ENCODE data around the gene MAMDC4. TPM values are rescaled to one million over a fixed set of nuclear protein-coding genes. Genes with fewer than 3 reads are reported as not detected.

The MAMDC4 gene
- total and polyA plus RNA-seq, 2 of the 13 experiments (the other 11 are each of a cell fraction or from before 2014, with no cell fraction given): 6.0 to 6.8 TPM

GRCh38 chr9:136886610-136887597 is 34.8 kb downstream of the MAMDC4 start (continued):
- TF ChIP-seq, protein P1, sequence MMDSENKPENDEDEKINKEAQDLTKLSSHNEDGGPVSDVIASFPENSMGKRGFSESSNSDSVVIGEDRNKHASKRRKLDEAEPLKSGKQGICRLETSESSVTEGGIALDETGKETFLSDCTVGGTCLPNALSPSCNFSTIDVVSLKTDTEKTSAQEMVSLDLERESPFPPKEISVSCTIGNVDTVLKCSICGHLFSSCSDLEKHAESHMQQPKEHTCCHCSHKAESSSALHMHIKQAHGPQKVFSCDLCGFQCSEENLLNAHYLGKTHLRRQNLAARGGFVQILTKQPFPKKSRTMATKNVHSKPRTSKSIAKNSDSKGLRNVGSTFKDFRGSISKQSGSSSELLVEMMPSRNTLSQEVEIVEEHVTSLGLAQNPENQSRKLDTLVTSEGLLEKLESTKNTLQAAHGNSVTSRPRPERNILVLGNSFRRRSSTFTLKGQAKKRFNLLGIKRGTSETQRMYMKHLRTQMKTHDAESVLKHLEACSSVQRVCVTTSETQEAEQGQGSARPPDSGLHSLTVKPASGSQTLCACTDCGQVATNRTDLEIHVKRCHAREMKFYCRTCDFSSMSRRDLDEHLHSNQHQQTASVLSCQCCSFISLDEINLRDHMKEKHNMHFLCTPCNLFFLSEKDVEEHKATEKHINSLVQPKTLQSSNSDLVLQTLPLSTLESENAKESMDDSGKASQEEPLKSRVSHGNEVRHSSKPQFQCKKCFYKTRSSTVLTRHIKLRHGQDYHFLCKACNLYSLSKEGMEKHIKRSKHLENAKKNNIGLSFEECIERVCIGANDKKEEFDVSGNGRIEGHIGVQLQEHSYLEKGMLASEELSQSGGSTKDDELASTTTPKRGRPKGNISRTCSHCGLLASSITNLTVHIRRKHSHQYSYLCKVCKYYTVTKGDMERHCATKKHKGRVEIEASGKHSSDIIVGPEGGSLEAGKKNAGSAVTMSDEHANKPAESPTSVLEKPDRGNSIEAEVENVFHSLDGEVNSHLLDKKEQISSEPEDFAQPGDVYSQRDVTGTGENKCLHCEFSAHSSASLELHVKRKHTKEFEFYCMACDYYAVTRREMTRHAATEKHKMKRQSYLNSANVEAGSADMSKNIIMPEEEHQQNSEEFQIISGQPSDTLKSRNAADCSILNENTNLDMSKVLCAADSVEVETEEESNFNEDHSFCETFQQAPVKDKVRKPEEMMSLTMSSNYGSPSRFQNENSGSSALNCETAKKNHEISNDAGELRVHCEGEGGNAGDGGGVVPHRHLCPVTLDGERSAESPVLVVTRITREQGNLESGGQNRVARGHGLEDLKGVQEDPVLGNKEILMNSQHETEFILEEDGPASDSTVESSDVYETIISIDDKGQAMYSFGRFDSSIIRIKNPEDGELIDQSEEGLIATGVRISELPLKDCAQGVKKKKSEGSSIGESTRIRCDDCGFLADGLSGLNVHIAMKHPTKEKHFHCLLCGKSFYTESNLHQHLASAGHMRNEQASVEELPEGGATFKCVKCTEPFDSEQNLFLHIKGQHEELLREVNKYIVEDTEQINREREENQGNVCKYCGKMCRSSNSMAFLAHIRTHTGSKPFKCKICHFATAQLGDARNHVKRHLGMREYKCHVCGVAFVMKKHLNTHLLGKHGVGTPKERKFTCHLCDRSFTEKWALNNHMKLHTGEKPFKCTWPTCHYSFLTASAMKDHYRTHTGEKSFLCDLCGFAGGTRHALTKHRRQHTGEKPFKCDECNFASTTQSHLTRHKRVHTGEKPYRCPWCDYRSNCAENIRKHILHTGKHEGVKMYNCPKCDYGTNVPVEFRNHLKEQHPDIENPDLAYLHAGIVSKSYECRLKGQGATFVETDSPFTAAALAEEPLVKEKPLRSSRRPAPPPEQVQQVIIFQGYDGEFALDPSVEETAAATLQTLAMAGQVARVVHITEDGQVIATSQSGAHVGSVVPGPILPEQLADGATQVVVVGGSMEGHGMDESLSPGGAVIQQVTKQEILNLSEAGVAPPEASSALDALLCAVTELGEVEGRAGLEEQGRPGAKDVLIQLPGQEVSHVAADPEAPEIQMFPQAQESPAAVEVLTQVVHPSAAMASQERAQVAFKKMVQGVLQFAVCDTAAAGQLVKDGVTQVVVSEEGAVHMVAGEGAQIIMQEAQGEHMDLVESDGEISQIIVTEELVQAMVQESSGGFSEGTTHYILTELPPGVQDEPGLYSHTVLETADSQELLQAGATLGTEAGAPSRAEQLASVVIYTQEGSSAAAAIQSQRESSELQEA (CRISPR knock-in tag; IDR thresholded peaks at IDR 0.05; ENCODE audit: not compliant biosample characterization): peak; percentile 20
- TF ChIP-seq ZNF343 (CRISPR knock-in tag; IDR thresholded peaks at IDR 0.05) (no peak), ZNF431 (CRISPR knock-in tag; IDR thresholded peaks at IDR 0.05; ENCODE audit: borderline replicate concordance, low read depth) (no peak), ZNF556 (CRISPR knock-in tag; IDR thresholded peaks at IDR 0.05; ENCODE audit: borderline replicate concordance) (peak; percentile 79), ZNF543 (CRISPR knock-in tag; IDR thresholded peaks at IDR 0.05) (0 out of 2 replicates have a peak, but pooled peaks have one; percentile 34), GABPA (IDR thresholded peaks at IDR 0.05; ENCODE audit: low read depth, low read length) (no peak), GABPA (CRISPR knock-in tag; IDR thresholded peaks at IDR 0.05; ENCODE audit: low read depth) (no peak), SMAD3 (CRISPR knock-in tag; IDR thresholded peaks at IDR 0.05) (no peak), TBX3 (IDR thresholded peaks at IDR 0.05; ENCODE audit: borderline replicate concordance) (no peak), ZNF652 (CRISPR knock-in tag; IDR thresholded peaks at IDR 0.05; ENCODE audit: borderline replicate concordance, low read depth) (no peak), KDM2A (CRISPR knock-in tag; IDR thresholded peaks at IDR 0.05; ENCODE audit: borderline replicate concordance, low read depth) (no peak)
- TF ChIP-seq, protein P2, sequence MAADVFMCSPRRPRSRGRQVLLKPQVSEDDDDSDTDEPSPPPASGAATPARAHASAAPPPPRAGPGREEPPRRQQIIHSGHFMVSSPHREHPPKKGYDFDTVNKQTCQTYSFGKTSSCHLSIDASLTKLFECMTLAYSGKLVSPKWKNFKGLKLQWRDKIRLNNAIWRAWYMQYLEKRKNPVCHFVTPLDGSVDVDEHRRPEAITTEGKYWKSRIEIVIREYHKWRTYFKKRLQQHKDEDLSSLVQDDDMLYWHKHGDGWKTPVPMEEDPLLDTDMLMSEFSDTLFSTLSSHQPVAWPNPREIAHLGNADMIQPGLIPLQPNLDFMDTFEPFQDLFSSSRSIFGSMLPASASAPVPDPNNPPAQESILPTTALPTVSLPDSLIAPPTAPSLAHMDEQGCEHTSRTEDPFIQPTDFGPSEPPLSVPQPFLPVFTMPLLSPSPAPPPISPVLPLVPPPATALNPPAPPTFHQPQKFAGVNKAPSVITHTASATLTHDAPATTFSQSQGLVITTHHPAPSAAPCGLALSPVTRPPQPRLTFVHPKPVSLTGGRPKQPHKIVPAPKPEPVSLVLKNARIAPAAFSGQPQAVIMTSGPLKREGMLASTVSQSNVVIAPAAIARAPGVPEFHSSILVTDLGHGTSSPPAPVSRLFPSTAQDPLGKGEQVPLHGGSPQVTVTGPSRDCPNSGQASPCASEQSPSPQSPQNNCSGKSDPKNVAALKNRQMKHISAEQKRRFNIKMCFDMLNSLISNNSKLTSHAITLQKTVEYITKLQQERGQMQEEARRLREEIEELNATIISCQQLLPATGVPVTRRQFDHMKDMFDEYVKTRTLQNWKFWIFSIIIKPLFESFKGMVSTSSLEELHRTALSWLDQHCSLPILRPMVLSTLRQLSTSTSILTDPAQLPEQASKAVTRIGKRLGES (CRISPR knock-in tag; IDR thresholded peaks at IDR 0.05; ENCODE audit: borderline replicate concordance): peak; percentile 44; the same call in 1 of the 2 replicates
- TF ChIP-seq, protein P3, sequence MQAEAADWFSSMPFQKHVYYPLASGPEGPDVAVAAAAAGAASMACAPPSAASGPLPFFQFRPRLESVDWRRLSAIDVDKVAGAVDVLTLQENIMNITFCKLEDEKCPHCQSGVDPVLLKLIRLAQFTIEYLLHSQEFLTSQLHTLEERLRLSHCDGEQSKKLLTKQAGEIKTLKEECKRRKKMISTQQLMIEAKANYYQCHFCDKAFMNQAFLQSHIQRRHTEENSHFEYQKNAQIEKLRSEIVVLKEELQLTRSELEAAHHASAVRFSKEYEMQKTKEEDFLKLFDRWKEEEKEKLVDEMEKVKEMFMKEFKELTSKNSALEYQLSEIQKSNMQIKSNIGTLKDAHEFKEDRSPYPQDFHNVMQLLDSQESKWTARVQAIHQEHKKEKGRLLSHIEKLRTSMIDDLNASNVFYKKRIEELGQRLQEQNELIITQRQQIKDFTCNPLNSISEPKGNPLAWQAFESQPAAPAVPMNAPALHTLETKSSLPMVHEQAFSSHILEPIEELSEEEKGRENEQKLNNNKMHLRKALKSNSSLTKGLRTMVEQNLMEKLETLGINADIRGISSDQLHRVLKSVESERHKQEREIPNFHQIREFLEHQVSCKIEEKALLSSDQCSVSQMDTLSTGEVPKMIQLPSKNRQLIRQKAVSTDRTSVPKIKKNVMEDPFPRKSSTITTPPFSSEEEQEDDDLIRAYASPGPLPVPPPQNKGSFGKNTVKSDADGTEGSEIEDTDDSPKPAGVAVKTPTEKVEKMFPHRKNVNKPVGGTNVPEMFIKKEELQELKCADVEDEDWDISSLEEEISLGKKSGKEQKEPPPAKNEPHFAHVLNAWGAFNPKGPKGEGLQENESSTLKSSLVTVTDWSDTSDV (CRISPR knock-in tag; IDR thresholded peaks at IDR 0.05): peak; percentile 76; the same call in 1 of the 2 replicates
